AG04449 (cell line): ENCODE results near the gene PRPF31.

Source experiments
- CTCF ChIA-PET: fragments of 350-600 bp; formaldehyde crosslinking; extraction: SDS; loops from one replicate; lab custom pipeline; 2021; ENCODE audit warnings: antibody characterized with exemption; lab: Yijun Ruan, JAX
- POLR2A ChIA-PET: fragments of 400-600, 350-600 bp; formaldehyde crosslinking; extraction: SDS; loops from one replicate; lab custom pipeline; 2020; ENCODE audit warnings: antibody characterized with exemption, inconsistent platforms; lab: Yijun Ruan, JAX
- DNase-seq: peaks from one replicate; pipeline ENCODE4 v3.0.0-alpha.2; 2010; ENCODE audit warnings: low read depth, low spot score
- H3K4me3 ChIP-seq: 2 replicates; pipeline ENCODE4 v1.5.1; 2011; ENCODE audit warnings: low read depth, mild to moderate bottlenecking, control low read depth, low read length
- CTCF ChIP-seq: IDR thresholded peaks from one replicate; pipeline ENCODE4 v1.5.1; 2011; ENCODE audit warnings: mild to moderate bottlenecking, moderate library complexity, low read length, control low read depth, inconsistent platforms; ENCODE audit not compliant: insufficient read depth; ENCODE audit errors: missing control alignments

The PRPF31 gene, protein sequence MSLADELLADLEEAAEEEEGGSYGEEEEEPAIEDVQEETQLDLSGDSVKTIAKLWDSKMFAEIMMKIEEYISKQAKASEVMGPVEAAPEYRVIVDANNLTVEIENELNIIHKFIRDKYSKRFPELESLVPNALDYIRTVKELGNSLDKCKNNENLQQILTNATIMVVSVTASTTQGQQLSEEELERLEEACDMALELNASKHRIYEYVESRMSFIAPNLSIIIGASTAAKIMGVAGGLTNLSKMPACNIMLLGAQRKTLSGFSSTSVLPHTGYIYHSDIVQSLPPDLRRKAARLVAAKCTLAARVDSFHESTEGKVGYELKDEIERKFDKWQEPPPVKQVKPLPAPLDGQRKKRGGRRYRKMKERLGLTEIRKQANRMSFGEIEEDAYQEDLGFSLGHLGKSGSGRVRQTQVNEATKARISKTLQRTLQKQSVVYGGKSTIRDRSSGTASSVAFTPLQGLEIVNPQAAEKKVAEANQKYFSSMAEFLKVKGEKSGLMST

DNA sequence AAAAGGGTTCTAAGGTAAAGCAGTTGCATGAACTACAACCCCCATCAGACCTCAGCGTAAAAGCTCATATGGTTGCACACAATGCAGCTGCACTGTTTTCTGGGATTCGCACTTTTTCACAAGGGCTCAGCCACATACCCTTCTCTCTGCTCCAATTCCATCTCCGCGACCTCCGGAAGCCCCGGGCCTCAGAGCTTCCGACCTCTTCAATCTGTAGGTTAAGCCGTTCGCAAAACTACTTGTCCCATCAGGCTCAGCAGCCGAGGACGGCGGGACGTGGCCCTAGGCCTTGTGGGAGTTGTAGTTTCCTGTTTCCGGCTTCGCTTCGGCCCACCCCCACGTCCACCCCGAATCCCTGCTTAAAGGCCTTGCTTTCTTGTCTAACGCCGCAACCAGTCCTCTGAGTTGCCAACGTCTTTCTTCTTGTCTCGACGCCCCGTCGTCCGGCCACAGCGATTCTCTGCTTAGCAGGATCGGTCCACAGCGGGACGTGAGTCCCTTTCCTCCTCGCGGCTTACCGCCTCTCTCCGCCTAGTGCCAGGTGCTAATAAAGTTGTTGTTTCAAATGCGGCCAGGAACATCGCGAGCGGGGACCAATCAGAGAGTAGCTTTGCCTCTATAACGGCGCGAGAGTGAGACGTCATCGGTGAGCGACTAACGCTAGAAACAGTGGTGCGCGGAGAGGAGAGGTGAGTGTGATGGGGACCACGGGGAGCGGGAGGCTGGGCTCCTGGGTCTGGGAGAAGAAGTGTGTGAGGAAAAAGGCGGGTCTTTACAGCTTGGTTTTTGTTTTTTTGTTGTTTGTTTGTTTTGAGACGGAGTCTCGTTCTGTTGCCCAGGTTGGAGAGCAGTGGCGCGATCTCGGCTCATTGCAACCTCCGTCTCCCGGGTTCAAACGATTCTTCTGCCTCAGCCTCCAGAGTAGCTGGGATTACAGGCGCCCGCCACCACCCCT, at the start of gene PRPF31, which contains the start of gene TFPT:
TSS of gene PRPF31 (plus strand) at position 646 of the 955 bp plus-strand sequence. CDS start 2,525 bp downstream, outside the sequence.
TSS of gene TFPT (minus strand) at position 549 of the 955 bp plus-strand sequence. CDS start at position 161, 388 bp downstream.
- DNase-seq = peak; percentile 87
- peak within 1 kb of the TSS; percentile 83 for H3K4me3 ChIP-seq
- CTCF ChIA-PET = no interaction called here
- no peak for TF ChIP-seq CTCF
- POLR2A ChIA-PET = interaction anchor here (0.8 to 2.5 kb wide), 7 partner anchors 9 to 74 kb away, joined by 3 to 21 read pairs (median 3); partner anchors contain the start of genes CNOT3, MBOAT7 and NDUFA3

DNA sequence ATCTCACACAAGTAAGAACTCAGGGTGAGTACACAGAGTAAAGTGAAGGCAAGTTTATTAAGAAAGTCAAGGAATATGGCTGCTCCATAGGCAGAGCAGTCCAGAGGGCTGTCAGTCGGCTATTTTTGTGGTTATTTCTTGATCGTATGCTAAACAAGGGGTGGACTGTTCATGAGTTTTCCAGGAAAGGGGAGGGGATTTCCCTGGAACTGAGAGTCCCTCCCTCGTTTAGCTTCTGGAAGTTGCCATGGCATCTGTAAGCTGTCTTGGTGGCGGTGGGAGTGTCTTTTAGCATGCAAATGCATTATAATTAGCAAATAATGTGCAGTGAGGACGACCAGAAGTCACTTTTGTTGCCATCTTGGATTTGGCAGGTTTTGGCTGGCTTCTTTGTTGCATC, 46.1 kb upstream of the PRPF31 start:
- CTCF ChIA-PET = no interaction called here
- POLR2A ChIA-PET = no interaction called here
- H3K4me3 ChIP-seq = no peak overlapping the region
- TF ChIP-seq CTCF = no peak
- DNase-seq = no peak

GRCh38 chr19:54073829-54074228, 41.7 kb upstream of the PRPF31 start:
- DNase-seq = no peak
- ChIA-PET POLR2A (no interaction called here), CTCF (no interaction called here)
- H3K4me3 ChIP-seq = no peak overlapping the region
- TF ChIP-seq CTCF = no peak

DNA sequence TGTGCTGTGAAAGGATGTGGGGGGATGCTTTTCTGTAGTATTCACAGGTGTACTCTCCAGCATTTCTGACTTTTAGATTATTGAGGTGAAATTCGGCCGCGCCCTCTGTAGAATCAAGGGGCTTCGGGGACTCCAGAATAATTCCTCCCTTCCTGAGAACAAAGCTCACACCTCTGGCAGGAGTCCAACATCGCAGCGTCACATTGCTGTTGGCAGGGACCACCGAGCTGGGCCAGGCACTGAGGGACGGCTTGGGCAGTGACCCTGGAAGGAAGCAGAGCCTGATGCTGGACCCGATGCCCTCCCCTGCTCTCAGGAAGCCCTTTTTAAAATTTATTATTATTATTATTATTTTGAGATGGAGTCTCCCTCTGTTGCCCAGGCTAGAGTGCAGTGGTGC, 40.7 kb upstream of the PRPF31 start:
- ChIA-PET POLR2A (no interaction called here), CTCF (no interaction called here)
- DNase-seq = no peak
- no peak for TF ChIP-seq CTCF
- no peak overlapping the region for H3K4me3 ChIP-seq

GRCh38 chr19:54077334-54077733, 38.2 kb upstream of the PRPF31 start:
- no peak for TF ChIP-seq CTCF
- DNase-seq = no peak
- H3K4me3 ChIP-seq = no peak overlapping the region
- POLR2A ChIA-PET = no interaction called here
- CTCF ChIA-PET = no interaction called here

DNA sequence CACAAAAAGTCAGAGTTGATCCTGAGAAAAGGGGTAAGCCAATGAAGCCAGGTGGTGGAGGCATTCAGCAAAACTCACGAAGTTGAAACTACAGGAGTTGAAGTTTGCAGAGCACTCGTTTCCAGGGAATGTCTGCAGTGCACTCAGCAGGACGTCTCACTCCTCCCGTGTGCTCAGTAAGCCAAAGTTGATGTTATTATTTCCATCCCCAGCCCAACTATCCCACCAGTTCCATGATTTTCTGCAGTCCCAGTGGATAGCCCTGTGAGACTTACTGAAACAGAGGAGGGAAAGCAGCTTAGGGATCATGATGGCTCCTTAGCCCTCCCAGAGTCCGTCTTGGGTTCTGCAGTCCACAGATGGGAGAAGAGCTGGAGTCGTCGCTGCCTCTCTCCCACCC, 34.5 kb upstream of the PRPF31 start, which contains the start of gene TARM1:
TSS of gene TARM1 (minus strand) at position 334 of the 400 bp plus-strand sequence. CDS start at position 309, 25 bp downstream.
- ChIA-PET POLR2A (no interaction called here), CTCF (no interaction called here)
- no peak for DNase-seq
- no peak within 1 kb of the TSS for H3K4me3 ChIP-seq
- TF ChIP-seq CTCF = no peak
